Right atrium auricular region (tissue), 2 donors: Measurements from ENCODE around the gene SPOP. TPM values are rescaled to one million over a fixed set of nuclear protein-coding genes. Genes with fewer than 3 reads are reported as not detected.

Experiments used
- DNase-seq: peaks from one replicate; pipeline ENCODE4 v3.0.0-alpha.2; 2019; ENCODE audit warnings: low spot score
- H3K27ac ChIP-seq, 2 donors: fragments of 200-600 bp; sonication (generic); 1 replicate in 1 of 2; 2 replicates in 1 of 2; pipeline ENCODE4 v1.5.1; 2016 to 2019
- H3K27me3 ChIP-seq, 2 donors: fragments of 200-600 bp; sonication (generic); one replicate each; pipeline versions ENCODE4 v1.5.1 to v1.6.0; 2017 to 2019
- H3K36me3 ChIP-seq: fragments of 200-600 bp; sonication (generic); one replicate; pipeline ENCODE4 v1.5.1; 2016
- H3K4me1 ChIP-seq, 2 donors: fragments of 200-600 bp; sonication (generic); one replicate each; pipeline versions ENCODE4 v1.5.1 to v1.6.0; 2017 to 2019
- H3K4me3 ChIP-seq, 2 donors: fragments of 200-600 bp; sonication (generic); 1 replicate in 1 of 2; 2 replicates in 1 of 2; pipeline ENCODE4 v1.5.1; 2017 to 2019; ENCODE audit warnings: mild to moderate bottlenecking in 1 of 2, moderate library complexity in 1 of 2
- H3K9me3 ChIP-seq, 2 donors: fragments of 200-600 bp; sonication (generic); one replicate each; pipeline ENCODE4 v1.5.1; 2019
- CTCF ChIP-seq, 2 donors: fragments of 200-600 bp; sonication (generic); IDR thresholded peaks; one replicate each; pipeline ENCODE4 v1.5.1; 2019; ENCODE audit warnings: antibody characterized with exemption in 2 of 2
- total RNA-seq, 2 donors: library from RNA; depleted of rRNA; stranded (reverse); fragments of >200 nt; gene quantifications; one replicate each; pipeline ENCODE4 v1.1.0, GENCODE V29; 2016

SPOP gene
- total RNA-seq, 2 donors from 2014 or later: 40.9 to 71.8 TPM

DNA sequence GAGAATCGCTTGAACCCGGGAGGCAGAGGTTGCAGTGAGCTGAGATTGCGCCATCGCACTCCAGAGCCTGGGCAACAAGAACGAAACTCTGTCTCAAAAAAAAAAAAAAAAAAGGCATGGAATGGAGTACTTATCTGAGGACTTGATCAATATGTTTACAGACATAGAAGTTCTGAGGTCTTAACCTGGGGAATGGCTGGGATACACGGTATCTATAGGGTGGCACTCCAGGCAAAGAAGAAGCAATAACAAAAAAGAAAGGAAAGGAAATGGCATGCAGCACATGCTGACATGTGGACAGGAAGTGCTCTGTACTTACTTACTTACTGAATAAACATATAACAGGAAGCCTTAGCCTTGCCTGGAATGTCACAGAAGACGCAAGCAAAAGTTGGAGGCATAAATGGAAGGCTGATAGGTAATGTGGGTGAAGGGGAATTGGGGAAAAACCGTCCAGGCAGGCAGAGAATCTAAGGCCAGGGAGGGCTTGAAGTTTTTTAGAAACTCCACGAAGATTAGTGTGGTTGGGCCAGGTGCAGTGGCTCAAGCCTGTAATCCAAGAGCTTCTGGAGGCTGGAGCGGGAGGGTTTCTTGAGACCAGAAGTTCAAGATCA lies 10.1 kb upstream of the SPOP start:
- Histone ChIP-seq H3K4me1 (peaks cover 0 to 38% of the 10 kb centered on the region in 2 donors), H3K27me3 (no peaks in the 10 kb centered on the region), H3K9me3 (no peaks in the 10 kb centered on the region), H3K4me3 (no peak overlapping the region), H3K36me3 (no peaks in the 10 kb centered on the region), H3K27ac (peak overlapping the region; percentile 59 to 93)
- TF ChIP-seq CTCF (IDR thresholded peaks at IDR 0.05): no peak
- DNase-seq: no peak

- H3K36me3 ChIP-seq: no peaks in the 10 kb centered on the region
- no peak overlapping the region for H3K27ac ChIP-seq
- no peaks in the 10 kb centered on the region for H3K27me3 ChIP-seq
- peaks cover 0 to 13% of the 10 kb centered on the region in 2 donors for H3K4me1 ChIP-seq
- peak; percentile 55 for DNase-seq
- no peak for TF ChIP-seq CTCF (IDR thresholded peaks at IDR 0.05)
- no peak overlapping the region for H3K4me3 ChIP-seq
- H3K9me3 ChIP-seq: no peaks in the 10 kb centered on the region
Measured at GRCh38 chr17:49681106-49681979, 3.4 kb upstream of the SPOP start.

DNA sequence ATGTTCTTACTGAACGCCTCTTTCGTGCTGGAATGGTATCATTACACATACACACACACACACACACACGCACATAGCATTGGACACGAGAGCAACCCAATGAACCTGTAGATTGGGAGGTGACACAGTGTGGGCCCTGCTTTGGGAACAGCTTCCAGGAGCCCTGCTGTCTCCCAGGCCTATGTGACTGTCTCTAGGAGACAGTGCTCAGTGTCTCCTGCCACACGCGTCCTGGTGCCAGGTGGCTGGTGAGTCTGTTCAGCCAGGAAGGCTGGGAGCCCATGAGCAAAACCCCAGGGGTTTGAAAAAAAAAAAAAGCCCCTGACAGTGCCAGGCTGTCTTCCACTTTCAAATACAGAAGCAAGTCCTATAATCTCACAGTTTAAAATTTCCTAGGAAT lies 2.4 kb upstream of the SPOP start:
- Histone ChIP-seq H3K36me3 (no peaks in the 10 kb centered on the region), H3K27me3 (no peaks in the 10 kb centered on the region), H3K4me1 (peaks cover 0 to 23% of the 10 kb centered on the region in 2 donors), H3K9me3 (no peaks in the 10 kb centered on the region), H3K27ac (no peak overlapping the region), H3K4me3 (no peak overlapping the region)
- DNase-seq: peak; percentile 53
- no peak for TF ChIP-seq CTCF (IDR thresholded peaks at IDR 0.05)

DNA sequence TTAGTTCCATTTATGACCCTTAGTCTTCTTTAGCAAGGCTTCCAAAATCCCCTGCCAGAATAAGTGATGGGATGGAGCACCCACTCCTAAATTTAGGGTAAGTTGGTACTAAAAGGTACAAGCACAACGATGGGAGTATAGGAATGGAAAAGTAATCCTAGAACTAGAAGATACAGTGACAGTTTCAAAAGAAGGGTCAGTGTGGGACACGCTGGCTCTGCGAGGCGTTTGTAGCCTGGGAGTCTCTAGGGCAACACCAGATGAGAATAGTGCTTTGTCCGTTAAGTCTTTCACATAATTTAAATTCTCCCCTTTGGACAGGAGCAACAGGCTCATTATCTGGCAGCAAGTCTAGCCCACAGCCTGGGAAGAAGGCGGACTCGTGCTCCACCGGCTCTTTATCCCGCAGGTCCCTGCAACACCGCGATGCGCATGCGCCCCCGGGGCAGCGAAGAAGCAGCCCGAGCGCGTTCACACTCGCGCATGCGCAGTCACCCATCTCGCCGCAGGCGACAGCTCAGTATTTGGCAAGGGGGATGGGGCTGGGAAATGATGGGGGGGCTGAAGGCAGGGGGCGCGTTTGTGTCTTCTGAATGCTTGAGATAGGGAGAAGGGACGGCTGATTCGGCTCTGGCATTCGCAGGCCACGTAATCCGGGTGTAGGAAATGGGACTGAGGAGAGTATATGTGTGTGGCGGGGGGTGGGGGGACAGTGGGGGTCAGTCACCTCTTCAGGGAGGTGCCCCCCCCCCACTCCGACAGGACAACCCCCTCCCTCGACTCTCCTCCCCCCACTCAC lies 564 bp downstream of the SPOP start:
- peak in 1 of 2 donors; percentile 33 for TF ChIP-seq CTCF (IDR thresholded peaks at IDR 0.05)
- DNase-seq: peak; percentile 96
- Histone ChIP-seq H3K9me3 (no peaks in the 10 kb centered on the region), H3K4me3 (peak overlapping the region; percentile 73 to 78), H3K36me3 (no peaks in the 10 kb centered on the region), H3K27me3 (no peaks in the 10 kb centered on the region), H3K27ac (peak overlapping the region; percentile 99), H3K4me1 (peaks cover 0 to 45% of the 10 kb centered on the region in 2 donors)

GRCh38 chr17:49676276-49676868 lies 1.5 kb downstream of the SPOP start:
- peak; percentile 28 for DNase-seq
- no peak for TF ChIP-seq CTCF (IDR thresholded peaks at IDR 0.05)
- no peaks in the 10 kb centered on the region for H3K9me3 ChIP-seq
- peaks cover 0 to 55% of the 10 kb centered on the region in 2 donors for H3K4me1 ChIP-seq
- peak overlapping the region; percentile 99 for H3K27ac ChIP-seq
- peak overlapping the region; percentile 73 to 78 for H3K4me3 ChIP-seq
- H3K27me3 ChIP-seq: no peaks in the 10 kb centered on the region
- no peaks in the 10 kb centered on the region for H3K36me3 ChIP-seq
